A549 (cell line): ENCODE data around the gene UTP4. TPM values are rescaled to one million over a fixed set of nuclear protein-coding genes. Genes with fewer than 3 reads are reported as not detected.
A peak's percentile ranks its signal among the peaks of the same experiment; 100 is the strongest.

Experiments used
- ATAC-seq, 2 experiments: fragments of 200-7000 bp in 1 of 2; fragments of >200 bp in 1 of 2; cut with Nextera tagmentation in 1 of 2; cut with Tn5 transposase in 1 of 2; 3 replicates each; pipeline versions ENCODE4 v1.8.0 to v1.9.1; 2018 to 2020; ENCODE audit warnings: mild to moderate bottlenecking in 1 of 2, moderate library complexity in 1 of 2
- CTCF ChIA-PET: fragments of 300-600 bp; sonication (Branson Sonifier 250); formaldehyde crosslinking; extraction: SDS; loops from one replicate; lab custom pipeline; 2021; ENCODE audit warnings: antibody characterized with exemption, inconsistent platforms; lab: Yijun Ruan, JAX
- POLR2A ChIA-PET: fragments of 350-600 bp; formaldehyde crosslinking; extraction: SDS; loops from one replicate; lab custom pipeline; 2021; ENCODE audit warnings: antibody characterized with exemption, inconsistent platforms; lab: Yijun Ruan, JAX
- DNase-seq, 2 experiments: peaks; one replicate each; pipeline versions ENCODE4 v3.0.0 to v3.0.0-alpha.2; 2011 to 2016; ENCODE audit warnings: low read depth in 1 of 2, low spot score in 1 of 2
- FAIRE-seq: peaks from 2 replicates; lab custom pipeline; 2011; peaks lifted over from hg19 to GRCh38; lab: Jason Lieb, UNC
- H3K27ac ChIP-seq, 2 experiments: fragments of >200 bp; sonication (Bioruptor Twin); formaldehyde crosslinking; 3 replicates each; pipeline ENCODE4 v1.5.1; 2016 to 2017
- H3K4me1 ChIP-seq: fragments of >200 bp; sonication (Bioruptor Twin); formaldehyde crosslinking; 3 replicates; pipeline ENCODE4 v1.6.1; 2016
- H3K4me2 ChIP-seq: fragments of >200 bp; sonication (Bioruptor Twin); formaldehyde crosslinking; 3 replicates; pipeline ENCODE4 v1.6.1; 2016
- H3K4me3 ChIP-seq: fragments of >200 bp; sonication (Bioruptor Twin); formaldehyde crosslinking; 3 replicates; pipeline ENCODE4 v1.5.1; 2016
- H3K9me3 ChIP-seq: fragments of >200 bp; sonication (Bioruptor Twin); formaldehyde crosslinking; 3 replicates; pipeline ENCODE4 v1.6.1; 2016
- CBX2 ChIP-seq: fragments of 200-600 bp; sonication (generic); IDR thresholded peaks from 2 replicates; pipeline ENCODE4 v1.6.1; 2016; ENCODE audit warnings: low read depth, mild to moderate bottlenecking, borderline replicate concordance
- CEBPB ChIP-seq, 2 experiments: fragments of >200 bp in 1 of 2; sonication (Bioruptor Twin) in 1 of 2; formaldehyde crosslinking in 1 of 2; IDR thresholded peaks; 2 replicates each; pipeline ENCODE4 v1.6.1; 2012 to 2016
- EP300 ChIP-seq, 2 experiments: fragments of >200 bp; sonication (Bioruptor Twin); formaldehyde crosslinking; IDR thresholded peaks; 2 replicates in 1 of 2; 3 replicates in 1 of 2; pipeline ENCODE4 v1.6.1; 2016 to 2017
- FOSB ChIP-seq: fragments of 250-450 bp; sonication (Bioruptor Pico); IDR thresholded peaks from 2 replicates; pipeline ENCODE4 v1.5.0; 2020; ENCODE audit warnings: mild to moderate bottlenecking, moderate library complexity
- FOSL2 ChIP-seq, 2 experiments: fragments of 450-650 bp in 1 of 2; fragments of >200 bp in 1 of 2; sonication (Bioruptor Twin) in 1 of 2; formaldehyde crosslinking; IDR thresholded peaks; 2 replicates each; pipeline versions ENCODE4 v1.5.0 to v1.6.1; 2016 to 2020; ENCODE audit warnings: mild to moderate bottlenecking in 1 of 2, moderate library complexity in 1 of 2
- HDAC2 ChIP-seq: fragments of 200-600 bp; sonication (generic); IDR thresholded peaks from 2 replicates; pipeline ENCODE4 v1.6.1; 2016
- HOXB13 ChIP-seq: fragments of 250-450 bp; sonication (Bioruptor Pico); IDR thresholded peaks from 2 replicates; pipeline ENCODE4 v1.5.0; 2020; ENCODE audit warnings: low read depth, mild to moderate bottlenecking, moderate library complexity
- KDM1A ChIP-seq: fragments of 200-600 bp; sonication (generic); IDR thresholded peaks from 2 replicates; pipeline ENCODE4 v1.6.1; 2016; ENCODE audit warnings: low read depth, mild to moderate bottlenecking
- KDM5A ChIP-seq: fragments of 200-600 bp; sonication (generic); IDR thresholded peaks from 2 replicates; pipeline ENCODE4 v1.6.1; 2016; ENCODE audit warnings: antibody characterized with exemption, mild to moderate bottlenecking
- MAFK ChIP-seq: fragments of 450-650 bp; IDR thresholded peaks from 2 replicates; pipeline ENCODE4 v1.6.1; 2014; ENCODE audit not compliant: partially characterized antibody
- MAZ ChIP-seq: fragments of 150-350 bp; IDR thresholded peaks from 2 replicates; pipeline ENCODE4 v1.6.1; 2014; ENCODE audit warnings: antibody characterized with exemption, low read depth, low read length, borderline replicate concordance
- MYC ChIP-seq: IDR thresholded peaks from 2 replicates; pipeline ENCODE4 v1.6.1; 2012; ENCODE audit warnings: mild to moderate bottlenecking, inconsistent platforms, low read length, improper control_type of control experiment, borderline replicate concordance
- NFE2L2 ChIP-seq: fragments of 150-350 bp; conservative IDR thresholded peaks from 2 replicates; pipeline ENCODE4 v1.6.1; 2014; ENCODE audit warnings: low read length
- NPAS2 ChIP-seq: fragments of 250-450 bp; sonication (Bioruptor Pico); IDR thresholded peaks from 2 replicates; pipeline ENCODE4 v1.8.0; 2022; ENCODE audit warnings: mild to moderate bottlenecking, moderate library complexity, borderline replicate concordance
- RARB ChIP-seq: fragments of 250-450 bp; sonication (Bioruptor Pico); IDR thresholded peaks from 2 replicates; pipeline ENCODE4 v1.8.0; 2021; ENCODE audit warnings: mild to moderate bottlenecking, moderate library complexity
- ZC3H11A ChIP-seq: fragments of 450-650 bp; IDR thresholded peaks from 2 replicates; pipeline ENCODE4 v1.6.1; 2014; ENCODE audit warnings: antibody characterized with exemption, mild to moderate bottlenecking
- ZSCAN20 ChIP-seq: fragments of 250-450 bp; sonication (Bioruptor Pico); IDR thresholded peaks from 2 replicates; pipeline ENCODE4 v1.8.0; 2022; ENCODE audit warnings: mild to moderate bottlenecking, moderate library complexity
- WGBS: methylation state at CpG from one replicate; pipeline ENCODE4 v1.1.6; 2017; ENCODE audit errors: missing lambda C conversion rate; 5-methylcytosine and 5-hydroxymethylcytosine counted together
- polyA plus RNA-seq, 4 experiments: library from polyadenylated mRNA; depleted of rRNA in 3 of 4; stranded (reverse); fragments of >200 nt; fragmentation: RNase III in 1 of 4; extraction: RNeasy Plus Mini Kit Qiagen cat#74134 plus additional on column Dnase treatment in 1 of 4; gene quantifications; 2 replicates in 3 of 4; 3 replicates in 1 of 4; pipeline ENCODE4 v1.2.3, GENCODE V29; 2011 to 2017
- TF ChIP-seq, protein P1 (sequence below): fragments of >200 bp; sonication (Bioruptor Twin); formaldehyde crosslinking; IDR thresholded peaks from 3 replicates; pipeline ENCODE4 v1.6.1; 2016
- TF ChIP-seq, protein P2 (sequence below): fragments of 250-450 bp; sonication (Bioruptor Pico); IDR thresholded peaks from 2 replicates; pipeline ENCODE4 v1.5.0; 2021; ENCODE audit warnings: mild to moderate bottlenecking, moderate library complexity, borderline replicate concordance
- TF ChIP-seq, protein P3 (sequence below): fragments of >200 bp; sonication (Bioruptor Twin); formaldehyde crosslinking; IDR thresholded peaks from 3 replicates; pipeline ENCODE4 v1.5.1; 2016
- TF ChIP-seq, protein P4 (sequence below): fragments of 250-450 bp; sonication (Bioruptor Pico); IDR thresholded peaks from 2 replicates; pipeline ENCODE4 v1.5.0; 2020; ENCODE audit warnings: low read depth, mild to moderate bottlenecking, moderate library complexity

Gene UTP4
- polyA plus RNA-seq, 2 of the 4 experiments (the other 2 are of a cell fraction): 77.1 to 118 TPM

DNA sequence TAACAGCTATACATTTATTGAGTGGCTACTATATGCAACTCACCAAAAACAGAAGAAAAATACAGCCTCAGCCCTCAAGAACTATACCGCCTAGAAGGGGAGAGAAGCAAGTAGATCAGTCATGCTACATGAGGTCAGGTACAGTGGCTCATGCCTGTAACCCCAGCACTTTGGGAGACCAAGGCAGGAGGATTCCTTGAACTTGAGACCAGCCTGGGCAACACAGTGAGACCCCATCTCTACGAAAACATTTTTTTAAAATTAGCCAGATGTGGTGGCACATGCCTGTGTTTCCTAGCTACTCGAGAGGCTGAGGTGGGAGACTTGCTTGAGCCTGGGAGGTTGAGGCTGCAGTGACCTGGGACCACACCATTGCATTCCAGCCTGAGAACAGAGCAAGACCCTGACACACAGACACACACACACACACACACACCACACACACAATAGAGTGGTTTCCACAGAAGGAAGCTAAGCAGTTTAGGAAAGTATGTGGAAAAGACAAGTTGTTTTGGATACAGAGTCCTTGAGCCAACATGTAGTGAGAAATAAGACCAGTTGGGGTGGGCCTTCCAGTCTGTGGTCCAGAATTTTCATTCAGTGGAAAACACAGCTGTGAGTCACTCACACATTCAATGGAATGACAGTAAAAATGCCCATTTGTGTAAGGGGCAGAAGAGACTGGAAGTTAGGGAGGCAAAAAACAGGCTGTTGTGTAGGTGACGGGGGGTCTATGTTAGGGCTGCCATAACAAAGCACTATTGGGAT, 43.8 kb downstream of the UTP4 start:
- Histone ChIP-seq H3K9me3 (no peaks in the 10 kb centered on the region), H3K4me2 (no peak overlapping the region), H3K4me3 (no peak overlapping the region), H3K27ac (no peak overlapping the region)
- DNase-seq: no peak
- ATAC-seq: no peak
- CTCF ChIA-PET: interaction anchor here (0.6 to 2.0 kb wide), 4 partner anchors 15 to 305 kb away, joined by 3 to 12 read pairs (median 3); no protein-coding TSS in a partner anchor
- TF ChIP-seq KDM1A: no peak
- no peak for TF ChIP-seq ZSCAN20 (CRISPR knock-in tag)
- TF ChIP-seq NPAS2: no peak
- no peak for TF ChIP-seq FOSL2 (IDR thresholded peaks at IDR 0.05)
- TF ChIP-seq FOSL2 (CRISPR knock-in tag; IDR thresholded peaks at IDR 0.05): no peak
- no peak for TF ChIP-seq CBX2
- TF ChIP-seq NFE2L2: no peak
- TF ChIP-seq HDAC2: no peak
- TF ChIP-seq MAZ: no peak
- TF ChIP-seq, all 56 proteins: peak for 0
- no peak for FAIRE-seq
- POLR2A ChIA-PET: no interaction called here
- WGBS: 94% methylated on average over 4 of the region's 4 CpGs
- H3K4me1 ChIP-seq: peaks cover 37% of the 10 kb centered on the region

DNA sequence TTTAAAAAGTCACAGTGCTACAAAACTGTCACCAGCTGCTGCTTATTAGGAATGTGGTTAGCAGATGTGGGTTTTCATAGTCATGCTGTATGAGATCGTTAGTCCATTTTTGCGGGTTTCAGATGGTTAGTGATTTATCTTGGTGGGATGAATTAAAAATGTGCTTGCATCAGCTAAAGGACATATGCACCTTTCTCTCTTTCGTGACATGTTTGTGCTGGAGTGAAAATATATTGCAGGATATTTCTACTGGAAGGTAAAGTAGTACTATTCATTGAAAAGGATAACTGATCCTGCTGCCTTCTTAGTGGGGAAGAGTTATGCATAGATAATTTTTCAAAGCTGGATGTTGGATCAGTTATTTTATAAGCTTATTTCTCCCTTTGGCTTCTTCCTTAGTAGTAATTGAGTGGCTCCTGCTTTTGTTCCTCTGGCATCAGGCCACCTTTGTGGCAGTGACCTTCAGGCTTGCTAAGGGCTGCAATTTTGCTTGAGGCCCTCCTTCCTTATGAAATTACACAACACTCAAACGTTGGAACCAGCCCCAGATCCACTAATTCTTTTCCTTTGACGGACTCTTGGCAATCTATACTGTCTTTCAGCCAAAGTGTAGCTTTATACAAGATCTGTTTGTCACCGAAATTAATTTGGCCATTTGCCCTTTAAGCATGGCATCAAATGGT, 47.0 kb downstream of the UTP4 start:
- ChIA-PET POLR2A (no interaction called here), CTCF (interaction anchor here (0.6 to 1.7 kb wide), 5 partner anchors 13 to 175 kb away, joined by 3 to 7 read pairs (median 4); no protein-coding TSS in a partner anchor)
- Histone ChIP-seq H3K4me3 (no peak overlapping the region), H3K4me2 (peak overlapping the region; percentile 48), H3K9me3 (no peaks in the 10 kb centered on the region), H3K27ac (peak overlapping the region; percentile 26 to 52; a peak in 3 of 6 replicates), H3K4me1 (peaks cover 23% of the 10 kb centered on the region)
- TF ChIP-seq, protein P1, sequence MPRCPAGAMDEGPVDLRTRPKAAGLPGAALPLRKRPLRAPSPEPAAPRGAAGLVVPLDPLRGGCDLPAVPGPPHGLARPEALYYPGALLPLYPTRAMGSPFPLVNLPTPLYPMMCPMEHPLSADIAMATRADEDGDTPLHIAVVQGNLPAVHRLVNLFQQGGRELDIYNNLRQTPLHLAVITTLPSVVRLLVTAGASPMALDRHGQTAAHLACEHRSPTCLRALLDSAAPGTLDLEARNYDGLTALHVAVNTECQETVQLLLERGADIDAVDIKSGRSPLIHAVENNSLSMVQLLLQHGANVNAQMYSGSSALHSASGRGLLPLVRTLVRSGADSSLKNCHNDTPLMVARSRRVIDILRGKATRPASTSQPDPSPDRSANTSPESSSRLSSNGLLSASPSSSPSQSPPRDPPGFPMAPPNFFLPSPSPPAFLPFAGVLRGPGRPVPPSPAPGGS: no peak
- TF ChIP-seq KDM5A (no peak), MAFK (peak; percentile 68), FOSB (CRISPR knock-in tag) (no peak), CEBPB (IDR thresholded peaks at IDR 0.05) (peak; percentile 49 to 70; a peak in 3 of 4 replicates)
- TF ChIP-seq, protein P2, sequence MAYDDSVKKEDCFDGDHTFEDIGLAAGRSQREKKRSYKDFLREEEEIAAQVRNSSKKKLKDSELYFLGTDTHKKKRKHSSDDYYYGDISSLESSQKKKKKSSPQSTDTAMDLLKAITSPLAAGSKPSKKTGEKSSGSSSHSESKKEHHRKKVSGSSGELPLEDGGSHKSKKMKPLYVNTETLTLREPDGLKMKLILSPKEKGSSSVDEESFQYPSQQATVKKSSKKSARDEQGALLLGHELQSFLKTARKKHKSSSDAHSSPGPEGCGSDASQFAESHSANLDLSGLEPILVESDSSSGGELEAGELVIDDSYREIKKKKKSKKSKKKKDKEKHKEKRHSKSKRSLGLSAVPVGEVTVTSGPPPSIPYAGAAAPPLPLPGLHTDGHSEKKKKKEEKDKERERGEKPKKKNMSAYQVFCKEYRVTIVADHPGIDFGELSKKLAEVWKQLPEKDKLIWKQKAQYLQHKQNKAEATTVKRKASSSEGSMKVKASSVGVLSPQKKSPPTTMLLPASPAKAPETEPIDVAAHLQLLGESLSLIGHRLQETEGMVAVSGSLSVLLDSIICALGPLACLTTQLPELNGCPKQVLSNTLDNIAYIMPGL: 0 out of 2 replicates have a peak, but pooled peaks have one; percentile 27
- 47% methylated on average over 6 of the region's 6 CpGs for WGBS
- FAIRE-seq (no peak), ATAC-seq (peak; percentile 39 to 54; a peak in 3 of 6 replicates), DNase-seq (peak in 1 of 2 experiments; percentile 37)

DNA sequence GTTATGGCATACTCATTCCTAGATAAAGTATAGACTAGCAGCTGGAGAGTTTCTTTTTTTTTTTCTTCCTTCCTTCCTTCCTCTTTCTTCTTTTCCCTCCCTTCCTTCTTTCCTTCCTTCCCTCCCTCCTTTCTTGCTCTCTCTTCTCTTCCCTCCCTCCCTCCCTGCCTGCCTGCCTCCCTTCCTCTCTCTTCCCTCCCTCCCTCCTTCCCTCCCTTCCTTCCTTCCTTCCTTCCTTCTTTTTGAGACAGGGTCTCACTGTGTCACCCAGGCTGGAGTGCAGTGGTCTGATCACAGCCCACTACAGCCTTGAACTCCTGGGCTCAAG, 47.5 kb downstream of the UTP4 start:
- CTCF ChIA-PET: interaction anchor here (0.9 to 1.7 kb wide), 4 partner anchors 13 to 107 kb away, joined by 3 to 7 read pairs (median 4); no protein-coding TSS in a partner anchor
- FAIRE-seq: no peak
- TF ChIP-seq FOSB (CRISPR knock-in tag) (no peak), RARB (no peak), ZC3H11A (no peak), MAZ (no peak), EP300 (IDR thresholded peaks at IDR 0.05) (no peak), MYC (no peak), HOXB13 (no peak), NFE2L2 (no peak)
- TF ChIP-seq, protein P3, sequence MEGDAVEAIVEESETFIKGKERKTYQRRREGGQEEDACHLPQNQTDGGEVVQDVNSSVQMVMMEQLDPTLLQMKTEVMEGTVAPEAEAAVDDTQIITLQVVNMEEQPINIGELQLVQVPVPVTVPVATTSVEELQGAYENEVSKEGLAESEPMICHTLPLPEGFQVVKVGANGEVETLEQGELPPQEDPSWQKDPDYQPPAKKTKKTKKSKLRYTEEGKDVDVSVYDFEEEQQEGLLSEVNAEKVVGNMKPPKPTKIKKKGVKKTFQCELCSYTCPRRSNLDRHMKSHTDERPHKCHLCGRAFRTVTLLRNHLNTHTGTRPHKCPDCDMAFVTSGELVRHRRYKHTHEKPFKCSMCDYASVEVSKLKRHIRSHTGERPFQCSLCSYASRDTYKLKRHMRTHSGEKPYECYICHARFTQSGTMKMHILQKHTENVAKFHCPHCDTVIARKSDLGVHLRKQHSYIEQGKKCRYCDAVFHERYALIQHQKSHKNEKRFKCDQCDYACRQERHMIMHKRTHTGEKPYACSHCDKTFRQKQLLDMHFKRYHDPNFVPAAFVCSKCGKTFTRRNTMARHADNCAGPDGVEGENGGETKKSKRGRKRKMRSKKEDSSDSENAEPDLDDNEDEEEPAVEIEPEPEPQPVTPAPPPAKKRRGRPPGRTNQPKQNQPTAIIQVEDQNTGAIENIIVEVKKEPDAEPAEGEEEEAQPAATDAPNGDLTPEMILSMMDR: no peak
- TF ChIP-seq, protein P2: no peak
- TF ChIP-seq, protein P4, sequence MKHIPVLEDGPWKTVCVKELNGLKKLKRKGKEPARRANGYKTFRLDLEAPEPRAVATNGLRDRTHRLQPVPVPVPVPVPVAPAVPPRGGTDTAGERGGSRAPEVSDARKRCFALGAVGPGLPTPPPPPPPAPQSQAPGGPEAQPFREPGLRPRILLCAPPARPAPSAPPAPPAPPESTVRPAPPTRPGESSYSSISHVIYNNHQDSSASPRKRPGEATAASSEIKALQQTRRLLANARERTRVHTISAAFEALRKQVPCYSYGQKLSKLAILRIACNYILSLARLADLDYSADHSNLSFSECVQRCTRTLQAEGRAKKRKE (CRISPR knock-in tag): no peak

More for the DNA sequence above, 47.5 kb downstream of the UTP4 start:
- Histone ChIP-seq H3K4me1 (peaks cover 23% of the 10 kb centered on the region), H3K4me3 (no peak overlapping the region), H3K27ac (peak overlapping the region; percentile 26 to 52; a peak in 4 of 6 replicates), H3K4me2 (peak overlapping the region; percentile 48), H3K9me3 (no peaks in the 10 kb centered on the region)
- ATAC-seq: no peak; a peak in 1 of 6 replicates
- DNase-seq: no peak
- POLR2A ChIA-PET: no interaction called here
